H1 (cell line): ENCODE data around the gene BACE2. TPM values are rescaled to one million over a fixed set of nuclear protein-coding genes. Genes with fewer than 3 reads are reported as not detected.

Experiments
- CHD2 ChIP-seq: IDR thresholded peaks from 2 replicates; pipeline ENCODE4 v1.6.1; 2012; ENCODE audit warnings: low read length, improper control_type of control experiment
- CTCF ChIP-seq, 3 experiments: IDR thresholded peaks; 1 replicate in 2 of 3; 2 replicates in 1 of 3; pipeline versions ENCODE4 v1.5.1 to v1.6.1; 2011; ENCODE audit warnings: low read length in 3 of 3, mild to moderate bottlenecking in 3 of 3, inconsistent platforms in 2 of 3, low read depth in 1 of 3, moderate library complexity in 1 of 3; ENCODE audit not compliant: insufficient read depth in 1 of 3; ENCODE audit errors: control extremely low read depth in 1 of 3
- polyA plus RNA-seq, 7 experiments: library from polyadenylated mRNA; depleted of rRNA in 3 of 7; stranded (reverse) in 5 of 7; unstranded in 2 of 7; fragments of >200 nt in 5 of 7; fragments of 200-250 nt in 2 of 7; gene quantifications; 1 replicate in 5 of 7; 2 replicates in 1 of 7; 4 replicates in 1 of 7; pipeline versions ENCODE4 v1.2.1 to v1.2.3, GENCODE V29; 2011 to 2013; ENCODE audit warnings: missing spikeins in 2 of 7, mixed read lengths in 2 of 7
- total RNA-seq: library from RNA; stranded (reverse); fragmentation: NEBNext Ultra II Directional; extraction: Animal tissue kit (Norgen Biotek cat#: 25700); gene quantifications from 2 replicates; pipeline ENCODE4 v1.2.1, GENCODE V29; 2021
- TF ChIP-seq, protein P1 (sequence below): IDR thresholded peaks from 2 replicates; pipeline ENCODE4 v1.6.1; 2011; ENCODE audit warnings: low read length, improper control_type of control experiment

Gene BACE2
- total and polyA plus RNA-seq, 2 of the 8 experiments (the other 6 are each of a cell fraction or from before 2014, with no cell fraction given): 8.1 to 10.9 TPM

GRCh38 chr21:41121785-41122415 is 46.1 kb upstream of the BACE2 start (continued):
- TF ChIP-seq, protein P1, sequence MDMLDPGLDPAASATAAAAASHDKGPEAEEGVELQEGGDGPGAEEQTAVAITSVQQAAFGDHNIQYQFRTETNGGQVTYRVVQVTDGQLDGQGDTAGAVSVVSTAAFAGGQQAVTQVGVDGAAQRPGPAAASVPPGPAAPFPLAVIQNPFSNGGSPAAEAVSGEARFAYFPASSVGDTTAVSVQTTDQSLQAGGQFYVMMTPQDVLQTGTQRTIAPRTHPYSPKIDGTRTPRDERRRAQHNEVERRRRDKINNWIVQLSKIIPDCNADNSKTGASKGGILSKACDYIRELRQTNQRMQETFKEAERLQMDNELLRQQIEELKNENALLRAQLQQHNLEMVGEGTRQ: no peak
- no peak for TF ChIP-seq CHD2
- peak; percentile 83 to 99 (median 85) for TF ChIP-seq CTCF (IDR thresholded peaks at IDR 0.05; ENCODE audit: control extremely low read depth in 1 of 3, insufficient read depth in 1 of 3, low read depth in 1 of 3, low read length in 3 of 3)
- TF ChIP-seq, all 59 proteins: peak for 4
